OCI-M1 (cell line): ENCODE results near the gene BCAS4.

ENCODE experiments used
- DNase-seq: peaks from one replicate; lab custom pipeline; 2025; lab: John Stamatoyannopoulos, UW

Gene BCAS4

GRCh38 chr20:50876063-50876685, 81.3 kb downstream of the BCAS4 start:
- DNase-seq = no peak

- no peak for DNase-seq
Measured at GRCh38 chr20:50876816-50877215, 82.0 kb downstream of the BCAS4 start.

DNA sequence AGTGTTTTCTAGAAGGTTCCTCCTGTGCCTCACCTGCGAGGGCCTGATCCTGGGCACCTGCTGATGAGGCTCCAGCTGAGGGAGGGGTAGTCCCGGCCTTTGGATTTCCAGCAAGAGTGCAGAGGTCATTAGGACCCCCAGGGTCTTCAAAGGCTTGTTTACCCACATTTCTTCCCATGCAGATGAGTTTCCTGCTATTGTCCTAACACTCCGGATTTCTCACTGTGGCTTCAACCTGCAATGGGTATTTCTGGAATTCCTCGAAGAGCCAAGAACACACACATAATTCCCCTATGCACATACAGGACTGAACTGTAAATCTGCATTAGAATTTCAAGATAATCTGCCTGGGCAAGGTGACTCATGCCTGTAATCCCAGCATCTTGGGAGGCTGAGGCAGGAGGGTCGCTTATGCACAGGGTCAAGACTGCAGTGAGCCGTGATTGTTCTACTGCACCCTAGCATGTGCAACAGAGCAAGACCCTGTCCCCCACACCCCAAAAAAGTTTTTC, 82.4 kb downstream of the BCAS4 start:
- DNase-seq = no peak

GRCh38 chr20:50879649-50880550, 85.0 kb downstream of the BCAS4 start:
- no peak for DNase-seq

GRCh38 chr20:50881759-50882424, 87.0 kb downstream of the BCAS4 start:
- peak; percentile 39 for DNase-seq

GRCh38 chr20:50883856-50884255, 89.0 kb downstream of the BCAS4 start:
- DNase-seq = no peak

- no peak for DNase-seq
Measured at GRCh38 chr20:50885068-50885467, 90.2 kb downstream of the BCAS4 start.

- no peak for DNase-seq
Measured at GRCh38 chr20:50885781-50886180, 90.9 kb downstream of the BCAS4 start.

GRCh38 chr20:50886184-50886790, 91.4 kb downstream of the BCAS4 start:
- no peak for DNase-seq

DNA sequence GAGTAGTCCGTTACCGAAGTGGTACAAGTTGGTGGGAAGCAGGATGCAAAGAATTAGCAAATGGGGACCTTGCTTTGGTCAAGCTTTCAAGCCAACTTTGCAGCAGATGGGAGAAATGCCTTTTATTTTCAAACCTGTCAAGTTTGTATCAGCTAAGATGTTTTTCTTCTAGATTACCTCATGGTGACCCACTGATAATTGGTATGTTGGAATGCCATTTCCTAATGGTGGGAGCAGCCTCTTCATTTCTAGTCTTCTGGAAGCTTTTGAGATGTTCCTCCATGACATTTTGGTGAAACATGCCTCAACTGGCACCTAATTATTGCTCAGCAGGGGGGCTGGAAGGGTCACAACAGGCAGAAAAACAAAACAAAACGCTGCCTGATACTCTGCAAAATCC, 92.7 kb downstream of the BCAS4 start:
- no peak for DNase-seq

- DNase-seq = no peak
Measured at GRCh38 chr20:50891138-50891537, 96.3 kb downstream of the BCAS4 start.

DNA sequence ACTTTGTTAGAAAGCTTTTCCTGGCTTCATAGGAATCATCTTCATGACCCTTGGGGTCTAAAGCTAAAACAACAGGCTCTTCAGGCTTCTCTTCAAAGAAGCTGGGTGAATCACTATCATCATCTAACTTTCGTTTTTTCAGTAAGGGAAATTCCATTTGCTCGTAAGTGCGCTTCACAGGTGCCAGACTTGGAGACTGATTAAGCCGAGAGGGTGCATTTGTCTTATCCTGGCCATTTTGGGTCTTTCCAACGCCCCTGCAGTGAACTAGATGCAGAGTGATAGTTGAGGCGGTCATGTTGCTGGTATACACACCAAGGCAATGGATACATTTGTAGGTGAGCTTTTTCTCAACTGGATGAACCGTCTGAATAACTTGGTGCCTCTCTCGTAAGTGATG, 97.5 kb downstream of the BCAS4 start:
- no peak for DNase-seq

DNA sequence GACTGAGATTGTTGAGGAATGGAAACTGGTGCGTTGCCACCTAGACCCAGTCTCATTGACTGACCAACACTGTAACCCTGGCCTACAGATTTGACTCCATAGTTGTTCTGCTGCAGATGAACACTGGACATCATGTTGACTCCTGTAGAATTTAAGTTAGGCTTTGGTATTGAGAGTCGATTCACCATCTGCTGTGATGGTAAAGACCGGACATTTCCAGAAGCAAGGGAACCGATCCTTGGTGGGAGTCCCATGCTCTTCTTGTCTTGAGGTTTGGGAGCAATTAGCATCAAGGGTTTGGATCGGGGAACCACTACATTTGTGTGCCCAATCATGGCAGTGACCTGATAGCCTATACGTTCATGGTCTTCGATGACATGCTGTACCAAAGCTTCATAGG, 98.8 kb downstream of the BCAS4 start:
- DNase-seq = no peak

- DNase-seq = no peak
Measured at GRCh38 chr20:50895111-50895830, 100.4 kb downstream of the BCAS4 start.

DNA sequence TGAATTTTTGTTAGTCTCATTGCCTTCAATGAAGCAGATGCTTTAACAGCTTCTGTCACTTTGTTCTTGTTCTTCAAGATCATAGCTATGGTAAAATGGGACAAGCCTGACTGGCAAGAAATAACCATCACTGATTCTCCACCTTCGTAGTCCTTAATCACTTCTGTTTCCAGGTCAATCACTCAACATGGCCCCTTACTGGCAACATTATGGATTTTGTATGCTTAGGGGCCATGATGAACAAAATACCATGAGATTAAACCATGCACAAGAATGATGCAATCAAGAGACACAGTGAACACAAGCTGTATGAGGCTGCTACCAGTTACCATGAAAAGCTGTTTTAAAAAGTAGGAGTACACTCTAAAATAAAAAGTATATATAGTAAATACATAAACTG, 103.6 kb downstream of the BCAS4 start:
- DNase-seq = peak; percentile 47

- DNase-seq = no peak
Measured at GRCh38 chr20:50900261-50900660, 105.4 kb downstream of the BCAS4 start.

GRCh38 chr20:50901301-50901700, 106.4 kb downstream of the BCAS4 start:
- no peak for DNase-seq

GRCh38 chr20:50903353-50904051, 108.6 kb downstream of the BCAS4 start:
- DNase-seq = peak; percentile 92

DNA sequence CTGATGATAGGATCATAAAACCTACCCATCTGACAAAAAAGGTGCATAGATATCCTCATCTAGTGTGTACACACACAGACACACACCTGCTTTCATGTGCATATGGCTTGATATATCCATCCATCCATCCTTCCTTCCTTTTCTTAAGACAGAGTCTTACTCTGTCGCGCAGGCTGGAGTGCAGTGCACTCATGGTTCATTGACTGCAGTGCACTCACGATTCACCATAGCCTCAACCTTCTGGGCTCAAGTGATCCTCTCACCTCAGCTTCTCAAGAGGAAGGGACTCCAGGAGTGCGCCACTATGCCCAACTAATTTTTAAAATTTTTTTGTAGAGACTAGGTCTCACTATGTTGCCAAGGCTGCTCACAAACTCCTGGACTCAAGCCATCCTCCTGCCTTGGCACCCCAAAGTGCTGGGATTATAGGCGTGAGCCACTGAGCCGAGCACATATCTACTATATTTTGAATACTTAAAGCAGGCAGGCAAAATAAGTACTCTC, 109.3 kb downstream of the BCAS4 start:
- peak; percentile 26 for DNase-seq

- no peak for DNase-seq
Measured at GRCh38 chr20:50909413-50909812, 114.6 kb downstream of the BCAS4 start.

- no peak for DNase-seq
Measured at GRCh38 chr20:50911030-50911429, 116.2 kb downstream of the BCAS4 start.
